AG09319 (cell line): ENCODE results near the gene PROKR1.

ENCODE experiments used
- DNase-seq: peaks from one replicate; pipeline ENCODE4 v3.0.0-alpha.2; 2010; ENCODE audit warnings: low read depth; ENCODE audit errors: extremely low read depth
- CTCF ChIP-seq: IDR thresholded peaks from 2 replicates; pipeline ENCODE4 v1.5.1; 2011; ENCODE audit warnings: low read depth, mild to moderate bottlenecking, inconsistent platforms, low read length, moderate library complexity

The PROKR1 gene

GRCh38 chr2:68606759-68607158 lies 36.6 kb upstream of the PROKR1 start:
- no peak for DNase-seq
- TF ChIP-seq CTCF: no peak

- DNase-seq: no peak
- TF ChIP-seq CTCF: no peak
Observed at GRCh38 chr2:68607837-68608236, 35.5 kb upstream of the PROKR1 start.

- TF ChIP-seq CTCF: no peak
- DNase-seq: no peak
Observed at GRCh38 chr2:68612765-68613519, 30.4 kb upstream of the PROKR1 start.

GRCh38 chr2:68620772-68621171 lies 22.6 kb upstream of the PROKR1 start:
- TF ChIP-seq CTCF: no peak

GRCh38 chr2:68623820-68624219 lies 19.6 kb upstream of the PROKR1 start:
- no peak for TF ChIP-seq CTCF
- no peak for DNase-seq

More at GRCh38 chr2:68620772-68621171, 22.6 kb upstream of the PROKR1 start:
- no peak for DNase-seq

- DNase-seq: no peak
Observed at GRCh38 chr2:68627615-68628014, 15.8 kb upstream of the PROKR1 start.

More at GRCh38 chr2:68627615-68628014, 15.8 kb upstream of the PROKR1 start:
- no peak for TF ChIP-seq CTCF
